B cell (primary cell): Measurements from ENCODE around the gene MESD.

Source experiments
- CTCF ChIP-seq: fragments of 200-600 bp; IDR thresholded peaks from one replicate; pipeline ENCODE4 v1.8.0; 2022; ENCODE audit warnings: antibody characterized with exemption, mild to moderate bottlenecking
- EZH2 ChIP-seq: IDR thresholded peaks from 2 replicates; pipeline ENCODE4 v1.6.1; 2012; ENCODE audit warnings: borderline replicate concordance, low read depth, mild to moderate bottlenecking, moderate library complexity, low read length; ENCODE audit not compliant: insufficient read depth, poor library complexity, severe bottlenecking

- TF ChIP-seq CTCF (no peak), EZH2 (no peak)
Measured at GRCh38 chr15:80940331-80940730, 49.3 kb downstream of the MESD start.
